Prostate gland (tissue), 2 donors: ENCODE measurements around the gene CBR4. TPM values are rescaled to one million over a fixed set of nuclear protein-coding genes. Genes with fewer than 3 reads are reported as not detected.

Experiments used
- DNase-seq: peaks from one replicate; pipeline ENCODE4 v3.0.0-alpha.2; 2019; ENCODE audit warnings: low spot score
- H3K27ac ChIP-seq, 2 donors: fragments of 200-600 bp; sonication (generic); 2 replicates each; pipeline ENCODE4 v1.5.1; 2017 to 2019
- H3K27me3 ChIP-seq: fragments of 200-600 bp; sonication (generic); replicated peaks from 2 replicates; pipeline ENCODE4 v1.5.1; 2019; ENCODE audit not compliant: insufficient read depth
- H3K36me3 ChIP-seq, 2 donors: fragments of 200-600 bp; sonication (generic); 1 replicate in 1 of 2; 2 replicates in 1 of 2; pipeline versions ENCODE4 v1.5.1 to v1.8.1; 2017 to 2019
- H3K4me1 ChIP-seq: fragments of 200-600 bp; sonication (generic); replicated peaks from 2 replicates; pipeline ENCODE4 v1.5.1; 2019
- H3K4me3 ChIP-seq, 2 donors: fragments of 200-600 bp; sonication (generic); 2 replicates each; pipeline ENCODE4 v1.5.1; 2017 to 2019
- H3K9me3 ChIP-seq: fragments of 200-600 bp; sonication (generic); 2 replicates; pipeline ENCODE4 v1.5.1; 2017
- POLR2A ChIP-seq: fragments of 450-650 bp; IDR thresholded peaks from one replicate; pipeline ENCODE4 v1.6.1; 2016; ENCODE audit warnings: antibody characterized with exemption, mild to moderate bottlenecking
- POLR2AphosphoS5 ChIP-seq: sonication (generic); formaldehyde crosslinking; IDR thresholded peaks from one replicate; pipeline ENCODE4 v1.6.1; 2017; ENCODE audit warnings: antibody characterized with exemption
- WGBS: methylation state at CpG from one replicate; pipeline ENCODE4 v1.1.5; 2018; 5-methylcytosine and 5-hydroxymethylcytosine counted together
- intact Hi-C: fragments of 100-400 bp; cut with DNase I; formaldehyde crosslinking; loops from one replicate; pipeline ENCODE4 v1.14.2; 2022
- total RNA-seq, 2 donors: library from RNA; depleted of rRNA; stranded (reverse); fragments of >200 nt; gene quantifications; one replicate each; pipeline ENCODE4 v1.1.0, GENCODE V29; 2016
- TF ChIP-seq, protein P1 (sequence below), 4 experiments: fragments of 200-600 bp in 2 of 4; fragments of 450-650 bp in 2 of 4; sonication (generic) in 2 of 4; IDR thresholded peaks; 1 replicate in 3 of 4; 2 replicates in 1 of 4; pipeline ENCODE4 v1.5.1; 2016 to 2019; ENCODE audit warnings: antibody characterized with exemption in 4 of 4, mild to moderate bottlenecking in 2 of 4, moderate library complexity in 2 of 4

CBR4 gene
- total RNA-seq, 2 donors from 2014 or later = 15.6 to 23.7 TPM

- no peaks in the 10 kb centered on the region for H3K36me3 ChIP-seq
- intact Hi-C loops = loop anchor here (10.0 kb wide), 1 partner anchor 320 kb away; no protein-coding TSS in a partner anchor
- no peak overlapping the region for H3K4me3 ChIP-seq
- peaks cover 10% of the 10 kb centered on the region for H3K4me1 ChIP-seq
- H3K27ac ChIP-seq = peak overlapping the region; percentile 63 to 65
- WGBS = 15% methylated on average over 5 of the region's 5 CpGs
- no peaks in the 10 kb centered on the region for H3K27me3 ChIP-seq
- peak; percentile 59 for DNase-seq
- no peak for TF ChIP-seq POLR2A
- TF ChIP-seq, protein P1, sequence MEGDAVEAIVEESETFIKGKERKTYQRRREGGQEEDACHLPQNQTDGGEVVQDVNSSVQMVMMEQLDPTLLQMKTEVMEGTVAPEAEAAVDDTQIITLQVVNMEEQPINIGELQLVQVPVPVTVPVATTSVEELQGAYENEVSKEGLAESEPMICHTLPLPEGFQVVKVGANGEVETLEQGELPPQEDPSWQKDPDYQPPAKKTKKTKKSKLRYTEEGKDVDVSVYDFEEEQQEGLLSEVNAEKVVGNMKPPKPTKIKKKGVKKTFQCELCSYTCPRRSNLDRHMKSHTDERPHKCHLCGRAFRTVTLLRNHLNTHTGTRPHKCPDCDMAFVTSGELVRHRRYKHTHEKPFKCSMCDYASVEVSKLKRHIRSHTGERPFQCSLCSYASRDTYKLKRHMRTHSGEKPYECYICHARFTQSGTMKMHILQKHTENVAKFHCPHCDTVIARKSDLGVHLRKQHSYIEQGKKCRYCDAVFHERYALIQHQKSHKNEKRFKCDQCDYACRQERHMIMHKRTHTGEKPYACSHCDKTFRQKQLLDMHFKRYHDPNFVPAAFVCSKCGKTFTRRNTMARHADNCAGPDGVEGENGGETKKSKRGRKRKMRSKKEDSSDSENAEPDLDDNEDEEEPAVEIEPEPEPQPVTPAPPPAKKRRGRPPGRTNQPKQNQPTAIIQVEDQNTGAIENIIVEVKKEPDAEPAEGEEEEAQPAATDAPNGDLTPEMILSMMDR (IDR thresholded peaks at IDR 0.05) = no peak
- TF ChIP-seq POLR2AphosphoS5 = no peak
- no peaks in the 10 kb centered on the region for H3K9me3 ChIP-seq
Measured at GRCh38 chr4:169015186-169015623, 5.2 kb upstream of the CBR4 start.

DNA sequence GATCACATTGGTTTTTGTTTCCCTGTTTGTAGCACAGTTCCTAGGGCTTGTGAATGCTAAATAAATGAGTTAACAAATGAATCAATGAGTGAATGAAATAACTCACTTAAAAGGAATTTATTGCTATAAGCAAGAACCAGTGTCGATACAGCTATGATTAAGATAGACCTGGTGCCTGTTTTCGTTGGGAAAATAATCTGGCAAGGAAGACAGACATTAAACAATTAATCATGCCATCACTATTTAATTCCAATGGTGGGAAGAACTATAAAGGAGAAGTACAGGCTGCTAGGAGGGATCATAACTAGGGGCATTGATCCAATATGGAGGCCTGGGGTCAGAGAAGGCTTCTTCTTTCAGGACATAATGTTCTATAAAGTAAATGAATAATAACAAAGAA, 4.5 kb upstream of the CBR4 start:
- Histone ChIP-seq H3K9me3 (no peaks in the 10 kb centered on the region), H3K27me3 (no peaks in the 10 kb centered on the region), H3K4me1 (peaks cover 10% of the 10 kb centered on the region), H3K36me3 (no peaks in the 10 kb centered on the region), H3K4me3 (no peak overlapping the region), H3K27ac (peak overlapping the region; percentile 63 to 65)
- intact Hi-C loops = loop anchor here (5.0 to 10.0 kb wide), 2 partner anchors 258 to 320 kb away; partner anchors contain the start of gene SH3RF1
- no peak for DNase-seq
- TF ChIP-seq POLR2A (no peak), POLR2AphosphoS5 (no peak)
- TF ChIP-seq, protein P1 (IDR thresholded peaks at IDR 0.05) = no peak
- 6% methylated on average over 2 of the region's 2 CpGs for WGBS

DNA sequence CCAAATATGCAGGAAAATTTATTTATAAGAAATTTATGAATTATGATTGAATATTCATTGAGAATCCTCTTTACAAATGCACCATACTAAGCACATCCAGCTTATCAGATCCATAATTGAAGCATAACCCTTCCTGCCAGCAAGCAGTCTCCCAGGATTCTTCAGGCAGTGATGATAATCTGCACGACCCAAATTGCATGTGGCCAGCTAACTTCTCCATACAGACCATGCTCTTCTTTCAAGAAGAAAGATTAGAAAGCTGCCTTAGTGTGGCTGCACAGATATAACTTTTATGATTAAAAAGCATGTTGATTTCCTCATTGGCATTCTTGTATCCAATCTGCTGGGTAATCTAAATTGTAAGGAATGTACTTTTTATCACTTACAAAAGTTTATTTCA, 3.3 kb upstream of the CBR4 start:
- TF ChIP-seq POLR2A (no peak), POLR2AphosphoS5 (no peak)
- TF ChIP-seq, protein P1 (IDR thresholded peaks at IDR 0.05) = no peak
- H3K27ac ChIP-seq = peak overlapping the region in 1 of 2 donors; percentile 63
- H3K27me3 ChIP-seq = no peaks in the 10 kb centered on the region

GRCh38 chr4:169012049-169012448, 2.0 kb upstream of the CBR4 start:
- Histone ChIP-seq H3K4me3 (no peak overlapping the region), H3K9me3 (no peaks in the 10 kb centered on the region), H3K4me1 (peaks cover 10% of the 10 kb centered on the region), H3K27me3 (no peaks in the 10 kb centered on the region), H3K27ac (no peak overlapping the region), H3K36me3 (no peaks in the 10 kb centered on the region)
- DNase-seq = no peak
- TF ChIP-seq, protein P1 (IDR thresholded peaks at IDR 0.05) = no peak
- TF ChIP-seq POLR2A = no peak
- TF ChIP-seq POLR2AphosphoS5 = no peak
- WGBS = 87% methylated on average over 2 of the region's 2 CpGs
- intact Hi-C loops = loop anchor here (5.0 to 10.0 kb wide), 2 partner anchors 260 to 317 kb away; partner anchors contain the start of gene SH3RF1

More for the DNA sequence above, 3.3 kb upstream of the CBR4 start:
- Histone ChIP-seq H3K9me3 (no peaks in the 10 kb centered on the region), H3K4me1 (peaks cover 10% of the 10 kb centered on the region), H3K4me3 (no peak overlapping the region), H3K36me3 (no peaks in the 10 kb centered on the region)
- 50% methylated on average over 1 of the region's 1 CpG for WGBS
- DNase-seq = no peak
- intact Hi-C loops = loop anchor here (5.0 to 10.0 kb wide), 2 partner anchors 259 to 319 kb away; partner anchors contain the start of gene SH3RF1
